H9 (cell line): Measurements from ENCODE around the gene CFAP69. TPM values are rescaled to one million over a fixed set of nuclear protein-coding genes. Genes with fewer than 3 reads are reported as not detected.

ENCODE experiments used
- DNase-seq: peaks from one replicate; pipeline ENCODE4 v3.0.0-alpha.2; 2017
- H2AFZ ChIP-seq: one replicate; pipeline ENCODE4 v1.6.1; 2013; ENCODE audit warnings: mild to moderate bottlenecking, low read length, control low read depth, moderate library complexity
- H2AK5ac ChIP-seq: 2 replicates; pipeline ENCODE4 v1.6.1; 2013; ENCODE audit warnings: low read length, control low read depth, mixed read lengths; ENCODE audit not compliant: insufficient read length
- H2BK120ac ChIP-seq: one replicate; pipeline ENCODE4 v1.6.1; 2013; ENCODE audit warnings: low read depth, mild to moderate bottlenecking, low read length, control low read depth, inconsistent platforms; ENCODE audit not compliant: poor library complexity, severe bottlenecking
- H2BK12ac ChIP-seq: 2 replicates; pipeline ENCODE4 v1.6.1; 2013; ENCODE audit warnings: low read length, control low read depth, mixed read lengths, low read depth; ENCODE audit not compliant: insufficient read length
- H2BK15ac ChIP-seq: 2 replicates; pipeline ENCODE4 v1.6.1; 2013; ENCODE audit warnings: low read depth, low read length, control low read depth
- H2BK20ac ChIP-seq: one replicate; pipeline ENCODE4 v1.6.1; 2013; ENCODE audit warnings: low read depth, mild to moderate bottlenecking, low read length, control low read depth, inconsistent platforms; ENCODE audit not compliant: poor library complexity, severe bottlenecking
- H2BK5ac ChIP-seq: 2 replicates; pipeline ENCODE4 v1.6.1; 2013; ENCODE audit warnings: low read length, control low read depth, mixed read lengths; ENCODE audit not compliant: insufficient read length
- H3K14ac ChIP-seq: 2 replicates; pipeline ENCODE4 v1.6.1; 2013; ENCODE audit warnings: low read length, control low read depth; ENCODE audit not compliant: insufficient read depth
- H3K18ac ChIP-seq: 2 replicates; pipeline ENCODE4 v1.6.1; 2013; ENCODE audit warnings: low read depth, mild to moderate bottlenecking, mixed read lengths, low read length, control low read depth; ENCODE audit not compliant: insufficient read length
- H3K23ac ChIP-seq: 2 replicates; pipeline ENCODE4 v1.6.1; 2013; ENCODE audit warnings: low read length, control low read depth, mixed read lengths, low read depth; ENCODE audit not compliant: insufficient read length
- H3K23me2 ChIP-seq: 2 replicates; pipeline ENCODE4 v1.6.1; 2013; ENCODE audit warnings: low read depth, mild to moderate bottlenecking, mixed read lengths, low read length, control low read depth; ENCODE audit not compliant: insufficient read length, poor library complexity, severe bottlenecking
- H3K27ac ChIP-seq: 2 replicates; pipeline ENCODE4 v1.5.1; 2013; ENCODE audit warnings: low read length, control low read depth, mixed read lengths, low read depth; ENCODE audit not compliant: insufficient read length
- H3K27me3 ChIP-seq: 2 replicates; pipeline ENCODE4 v1.6.1; 2013; ENCODE audit warnings: low read length, control low read depth, inconsistent platforms; ENCODE audit not compliant: insufficient read depth
- H3K4ac ChIP-seq: 2 replicates; pipeline ENCODE4 v1.6.1; 2013; ENCODE audit warnings: low read depth, mild to moderate bottlenecking, control low read depth, inconsistent platforms, low read length, moderate library complexity
- H3K4me1 ChIP-seq: 2 replicates; pipeline ENCODE4 v1.6.1; 2013; ENCODE audit warnings: low read length, control low read depth, inconsistent platforms; ENCODE audit not compliant: insufficient read depth
- H3K4me2 ChIP-seq: 2 replicates; pipeline ENCODE4 v1.6.1; 2013; ENCODE audit warnings: low read length, control low read depth, mixed read lengths; ENCODE audit not compliant: insufficient read length, insufficient read depth
- H3K56ac ChIP-seq: 2 replicates; pipeline ENCODE4 v1.6.1; 2013; ENCODE audit warnings: low read depth, mild to moderate bottlenecking, mixed read lengths, low read length, control low read depth; ENCODE audit not compliant: insufficient read length
- H3K79me1 ChIP-seq: 2 replicates; pipeline ENCODE4 v1.6.1; 2013; ENCODE audit warnings: low read depth, mild to moderate bottlenecking, moderate library complexity, low read length, control low read depth, inconsistent platforms; ENCODE audit not compliant: insufficient read depth, poor library complexity, severe bottlenecking
- H3K79me2 ChIP-seq: 2 replicates; pipeline ENCODE4 v1.6.1; 2013; ENCODE audit warnings: low read length, control low read depth, inconsistent platforms; ENCODE audit not compliant: insufficient read depth
- H3K9ac ChIP-seq: 2 replicates; pipeline ENCODE4 v1.6.1; 2013; ENCODE audit warnings: low read length, control low read depth, mixed read lengths; ENCODE audit not compliant: insufficient read length; ENCODE audit errors: extremely low read depth
- H3K9me3 ChIP-seq: one replicate; pipeline ENCODE4 v1.6.1; 2013; ENCODE audit warnings: low read depth, low read length, inconsistent platforms; ENCODE audit not compliant: control insufficient read depth
- H3T11ph ChIP-seq: one replicate; pipeline ENCODE4 v1.6.1; 2013; ENCODE audit warnings: mild to moderate bottlenecking, low read length, control low read depth, inconsistent platforms
- H4K20me1 ChIP-seq: one replicate; pipeline ENCODE4 v1.6.1; 2013; ENCODE audit not compliant: control insufficient read depth, insufficient read length, insufficient read depth
- H4K5ac ChIP-seq: 2 replicates; pipeline ENCODE4 v1.6.1; 2013; ENCODE audit warnings: low read depth, mild to moderate bottlenecking, mixed read lengths, low read length, control low read depth; ENCODE audit not compliant: insufficient read length
- H4K8ac ChIP-seq: replicated peaks from 2 replicates; pipeline ENCODE4 v1.6.1; 2013; ENCODE audit warnings: low read length, control low read depth, mixed read lengths, low read depth; ENCODE audit not compliant: insufficient read length
- H4K91ac ChIP-seq: 2 replicates; pipeline ENCODE4 v1.6.1; 2013; ENCODE audit warnings: low read depth, mild to moderate bottlenecking, moderate library complexity, mixed read lengths, low read length, control low read depth; ENCODE audit not compliant: insufficient read length
- H3K27ac Mint-ChIP-seq, 3 experiments: 2 replicates in 2 of 3; 3 replicates in 1 of 3; pipeline ENCODE4 v1.8.0; 2020 to 2021; ENCODE audit warnings: mixed read lengths in 3 of 3, mild to moderate bottlenecking in 1 of 3, moderate library complexity in 1 of 3
- H3K27me3 Mint-ChIP-seq: 2 replicates; pipeline ENCODE4 v1.8.0; 2021; ENCODE audit warnings: low read depth, mild to moderate bottlenecking, moderate library complexity, mixed read lengths
- H3K36me3 Mint-ChIP-seq, 3 experiments: 2 replicates in 2 of 3; 3 replicates in 1 of 3; pipeline ENCODE4 v1.8.0; 2020 to 2021; ENCODE audit warnings: low read depth in 3 of 3, mixed read lengths in 3 of 3; ENCODE audit not compliant: insufficient read depth in 1 of 3
- H3K4me1 Mint-ChIP-seq, 2 experiments: 2 replicates each; pipeline ENCODE4 v1.8.0; 2020; ENCODE audit warnings: mixed read lengths in 2 of 2
- H3K4me3 Mint-ChIP-seq, 2 experiments: 2 replicates in 1 of 2; 3 replicates in 1 of 2; pipeline ENCODE4 v1.8.0; 2020 to 2021; ENCODE audit warnings: mild to moderate bottlenecking in 2 of 2, mixed read lengths in 2 of 2, moderate library complexity in 1 of 2
- H3K9me3 Mint-ChIP-seq, 2 experiments: 2 replicates in 1 of 2; 3 replicates in 1 of 2; pipeline ENCODE4 v1.8.0; 2020; ENCODE audit warnings: mild to moderate bottlenecking in 2 of 2, mixed read lengths in 2 of 2, moderate library complexity in 1 of 2
- CTCF ChIP-seq: fragments of 200-600 bp; sonication (generic); conservative IDR thresholded peaks from 3 replicates; pipeline ENCODE4 v1.8.0; 2021; ENCODE audit warnings: antibody characterized with exemption, mild to moderate bottlenecking
- total RNA-seq: library from RNA; stranded (reverse); gene quantifications from 2 replicates; pipeline ENCODE4 v1.2.1, GENCODE V29; 2021

Gene CFAP69
- total RNA-seq, 1 experiment from 2014 or later = 2.9 TPM

- H3K36me3 Mint-ChIP-seq = no peaks in the 10 kb centered on the region
- Histone ChIP-seq H4K5ac (no peak overlapping the region), H4K20me1 (no peaks in the 10 kb centered on the region), H4K8ac (no peak overlapping the region), H3K79me1 (no peaks in the 10 kb centered on the region), H3K9ac (no peak overlapping the region), H3K14ac (no peak overlapping the region), H3K27ac (no peak overlapping the region), H3K23ac (no peak overlapping the region), H3K4me1 (no peaks in the 10 kb centered on the region), H3K23me2 (no peaks in the 10 kb centered on the region), H3T11ph (no peak overlapping the region), H3K18ac (no peak overlapping the region), H4K91ac (no peak overlapping the region), H2AFZ (no peak overlapping the region), H2BK12ac (no peak overlapping the region), H3K56ac (no peak overlapping the region), H2BK15ac (no peak overlapping the region), H2BK120ac (no peak overlapping the region), H2AK5ac (no peak overlapping the region), H3K4me2 (no peak overlapping the region), H3K79me2 (no peaks in the 10 kb centered on the region), H2BK5ac (no peak overlapping the region), H3K27me3 (no peaks in the 10 kb centered on the region), H3K4ac (no peak overlapping the region), H3K9me3 (no peaks in the 10 kb centered on the region), H2BK20ac (no peak overlapping the region)
- no peak overlapping the region for H3K4me3 Mint-ChIP-seq
- H3K27ac Mint-ChIP-seq = no peak overlapping the region
- H3K27me3 Mint-ChIP-seq = no peaks in the 10 kb centered on the region
- no peaks in the 10 kb centered on the region for H3K9me3 Mint-ChIP-seq
- no peak for DNase-seq
- H3K4me1 Mint-ChIP-seq = no peaks in the 10 kb centered on the region
- no peak for TF ChIP-seq CTCF
Observed at GRCh38 chr7:90261441-90261840, 16.5 kb downstream of the CFAP69 start.
